CD4-positive, alpha-beta T cell treated with Interleukin-10 for 1 hour (primary cell): ENCODE results near the gene PLCB1.

Source experiments
- DNase-seq: peaks from one replicate; pipeline ENCODE4 v3.0.0-alpha.2; 2020

Gene PLCB1

DNA sequence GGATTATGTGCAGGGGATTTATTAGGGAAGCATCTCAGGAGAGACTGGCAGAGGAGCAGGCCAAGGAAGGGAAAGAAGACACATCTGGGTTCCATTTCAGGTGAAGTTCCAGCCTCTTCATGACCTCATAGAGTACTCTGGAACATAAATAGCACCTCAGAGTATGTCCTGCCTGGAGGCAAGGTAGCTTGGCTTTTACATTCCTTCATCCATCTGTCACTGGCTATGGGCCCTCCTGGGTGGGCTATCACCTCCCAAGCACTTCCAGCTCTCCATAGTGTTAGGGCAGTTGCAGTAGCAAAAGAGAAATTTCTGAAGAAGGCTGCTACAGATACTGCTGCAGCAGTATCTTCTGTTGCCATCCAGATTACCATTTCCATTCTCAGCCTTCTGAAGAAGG, 116.0 kb downstream of the PLCB1 start:
- no peak for DNase-seq

DNA sequence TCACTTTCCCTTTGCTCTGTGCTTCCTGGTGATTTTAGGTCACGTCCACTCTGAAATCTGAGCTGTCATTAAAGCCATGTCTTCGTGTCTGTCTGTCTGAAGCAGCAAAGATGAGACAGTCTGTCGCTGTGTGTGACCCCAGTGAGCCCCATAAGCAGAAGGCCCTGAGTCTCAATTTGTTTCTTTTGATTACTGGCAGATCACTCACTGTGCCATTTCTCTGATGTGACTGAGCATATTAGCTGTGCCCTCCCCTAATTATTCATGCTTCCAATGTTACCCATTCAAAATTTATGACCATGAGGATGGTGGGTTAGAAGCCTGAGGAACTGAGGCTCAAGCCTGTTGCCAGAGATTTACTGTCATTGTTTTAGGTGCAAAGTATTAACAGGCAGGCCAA, 117.6 kb downstream of the PLCB1 start:
- DNase-seq: no peak

DNA sequence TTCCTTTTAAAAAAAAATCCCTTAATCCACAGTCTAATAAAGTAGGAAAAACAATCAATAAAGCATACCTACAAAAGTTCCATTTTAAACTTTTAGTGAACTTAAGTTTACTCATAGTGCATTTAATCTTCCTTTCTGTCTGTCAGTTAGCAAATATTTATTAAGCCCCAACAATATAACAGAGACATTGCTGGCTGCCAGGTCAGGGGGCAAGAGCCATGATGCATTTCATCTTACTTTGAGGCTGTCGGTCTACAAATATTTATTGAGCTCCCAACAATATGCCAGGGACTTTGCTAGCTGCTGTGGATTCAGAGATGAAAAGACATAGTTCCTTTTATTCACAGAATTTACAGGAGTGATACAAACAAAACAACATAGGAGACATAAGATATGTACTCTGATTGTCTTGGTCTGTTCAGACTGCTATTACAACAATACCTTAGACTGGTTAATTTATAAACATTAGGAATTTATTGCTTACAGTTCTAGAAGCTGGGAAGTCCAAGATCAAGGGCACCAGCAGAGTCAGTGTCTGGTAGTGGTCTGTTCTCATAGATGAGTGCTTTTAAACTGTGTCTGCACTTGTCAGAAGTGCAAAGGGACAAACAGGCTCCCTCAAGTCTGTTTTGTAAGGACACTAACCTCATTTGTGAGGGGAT, 118.6 kb downstream of the PLCB1 start:
- DNase-seq: no peak

DNA sequence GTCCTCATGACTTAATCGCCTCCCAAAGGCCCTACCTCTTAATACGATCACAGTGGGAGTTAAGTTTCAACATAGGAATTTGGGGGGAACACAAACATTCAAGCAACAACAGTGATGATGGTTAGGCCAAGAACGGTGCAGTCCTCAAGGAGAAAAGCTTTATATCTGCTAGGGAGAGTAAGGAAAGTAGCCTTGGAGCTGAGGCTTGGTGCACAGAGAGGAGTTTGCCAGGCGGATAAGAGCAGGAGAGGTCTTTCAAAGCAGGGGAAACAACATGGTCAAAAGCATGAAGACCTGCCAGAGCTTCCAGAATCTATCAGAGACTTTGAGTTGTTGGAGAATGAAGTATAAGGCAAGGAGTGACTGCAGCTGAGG, 119.1 kb downstream of the PLCB1 start:
- no peak for DNase-seq

DNA sequence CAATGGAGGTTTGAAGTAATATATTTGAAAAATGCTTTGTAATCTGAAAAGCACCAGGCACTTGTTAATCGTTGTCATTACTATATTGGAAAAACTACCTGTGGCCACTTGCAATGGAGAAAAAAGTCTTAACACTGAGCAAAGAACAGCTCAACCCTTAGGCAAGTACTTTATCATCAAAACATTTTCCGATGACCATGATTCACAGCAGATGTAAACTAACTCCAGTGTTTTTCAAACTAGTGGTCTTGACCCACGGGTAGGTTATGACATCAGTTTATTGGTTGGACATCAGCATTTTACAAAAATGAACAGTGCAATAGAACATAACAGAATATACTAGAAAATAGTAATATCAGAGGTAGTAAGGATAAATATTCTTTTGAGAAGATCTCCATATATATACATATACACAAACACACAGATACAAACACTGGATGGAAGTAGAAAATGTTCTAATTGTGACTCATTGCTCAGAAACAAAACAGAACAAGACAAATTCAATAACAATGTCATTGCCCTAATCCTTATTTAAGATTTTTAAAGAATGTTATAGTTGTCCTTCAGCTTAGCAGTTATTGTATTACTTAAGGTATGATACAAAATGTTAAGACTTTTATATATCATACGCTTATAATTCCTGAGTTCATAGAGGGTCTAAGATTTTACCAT, 123.0 kb downstream of the PLCB1 start:
- no peak for DNase-seq

DNA sequence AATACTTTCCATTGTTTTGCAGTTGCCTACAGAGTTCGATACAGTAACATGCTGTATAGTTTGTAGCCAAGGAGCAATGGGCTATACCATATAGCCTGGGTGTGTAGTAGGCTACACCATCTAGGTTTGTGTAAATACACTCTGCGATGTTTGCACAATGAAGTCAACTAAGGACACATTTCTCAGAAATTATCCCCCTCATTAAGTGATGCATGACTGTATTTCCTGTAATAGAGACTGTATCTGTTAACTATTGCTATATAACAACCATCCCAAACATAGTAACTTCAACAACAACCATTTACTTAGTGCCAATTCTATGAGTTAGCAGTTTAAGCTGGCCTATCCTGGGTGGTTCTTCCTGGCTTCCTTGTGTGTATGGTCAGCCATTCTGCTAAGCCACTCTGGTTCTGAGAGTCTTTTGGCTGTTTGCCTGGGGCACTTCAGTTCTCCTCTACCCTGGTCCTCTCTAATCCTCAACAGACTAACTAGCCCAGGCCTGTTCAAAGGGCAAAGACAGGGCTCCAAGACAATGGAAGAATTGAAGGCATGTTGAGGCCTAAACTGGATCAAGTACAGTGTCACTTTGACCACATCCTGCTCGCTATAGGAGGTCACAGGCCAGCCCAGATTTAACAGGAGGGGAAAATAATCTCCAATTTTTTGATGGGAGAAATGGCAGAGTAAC, 124.0 kb downstream of the PLCB1 start:
- no peak for DNase-seq

DNA sequence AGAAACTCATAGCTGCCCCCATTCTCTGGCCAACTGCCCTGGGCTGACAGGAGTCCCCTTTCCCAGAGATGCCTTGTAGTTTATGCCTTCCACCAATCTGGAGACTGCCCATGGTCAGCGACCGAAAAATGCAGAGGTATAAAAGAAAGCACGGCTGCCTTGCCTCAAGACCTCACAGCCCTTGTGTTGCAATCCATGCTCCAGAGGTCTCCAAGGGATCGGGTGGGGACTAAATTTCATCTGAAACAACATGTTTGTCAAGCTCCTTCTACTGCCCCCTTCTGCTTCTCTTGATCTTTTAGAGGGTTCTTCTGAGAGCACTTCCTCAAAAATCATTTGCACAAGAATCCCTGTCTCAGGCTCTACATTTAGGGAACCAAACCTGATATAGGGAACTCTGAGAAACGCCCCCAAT, 128.8 kb downstream of the PLCB1 start:
- DNase-seq: no peak

DNA sequence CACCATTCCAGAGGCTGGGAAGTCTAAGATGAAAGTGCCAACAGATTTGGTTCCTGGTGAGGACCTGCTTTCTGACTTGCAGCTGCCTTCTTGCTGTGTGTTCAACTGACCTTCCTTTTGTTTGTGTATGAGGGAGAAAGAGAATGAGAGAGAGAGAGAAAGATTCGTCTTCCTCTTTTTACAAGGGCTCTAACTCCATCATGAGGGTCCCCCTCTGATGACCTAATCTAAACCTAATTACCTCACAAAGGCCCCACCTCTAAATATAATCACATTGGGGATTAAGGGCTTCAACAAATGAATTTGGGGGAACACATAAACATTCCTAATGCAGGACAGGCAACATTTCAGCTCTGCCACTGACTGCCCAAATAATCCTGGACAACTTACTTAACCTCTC, 130.7 kb downstream of the PLCB1 start:
- no peak for DNase-seq

DNA sequence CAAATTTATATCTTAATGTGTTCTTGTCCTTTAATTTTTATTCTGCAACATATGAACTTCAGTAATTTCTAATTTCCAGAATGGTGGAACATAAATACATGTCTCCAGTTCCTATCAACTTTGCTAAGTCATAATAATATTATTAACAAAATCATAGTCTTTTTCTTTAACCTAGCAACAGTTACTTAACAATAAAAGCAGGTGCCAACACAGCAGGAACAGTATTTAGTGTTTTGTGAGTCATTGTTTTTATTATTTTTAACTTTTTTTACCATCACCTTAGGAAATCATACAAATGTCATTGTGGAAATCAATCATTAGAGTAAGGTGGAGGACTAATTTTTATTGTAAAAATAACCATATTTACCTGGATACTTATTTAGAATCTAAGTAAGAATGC, 133.5 kb downstream of the PLCB1 start:
- no peak for DNase-seq

DNA sequence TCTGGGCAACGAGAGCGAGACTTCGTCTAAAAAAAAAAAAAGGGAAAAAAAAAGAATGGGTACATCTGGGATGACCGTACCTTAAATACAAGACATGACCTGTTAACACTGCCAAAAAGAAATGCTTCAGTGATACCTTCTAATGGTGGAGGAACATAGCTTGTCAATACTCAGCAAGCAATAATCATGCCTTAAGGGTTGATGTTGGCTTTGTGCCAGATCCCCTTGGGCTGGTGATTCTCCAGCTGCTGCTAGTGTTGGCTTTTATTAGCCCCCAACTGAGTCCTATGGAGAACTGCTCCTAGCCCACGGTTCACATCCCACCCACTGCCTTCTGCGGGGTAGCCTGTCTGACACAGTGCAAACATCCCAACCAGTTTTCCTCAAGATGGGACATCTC, 134.9 kb downstream of the PLCB1 start:
- no peak for DNase-seq

DNA sequence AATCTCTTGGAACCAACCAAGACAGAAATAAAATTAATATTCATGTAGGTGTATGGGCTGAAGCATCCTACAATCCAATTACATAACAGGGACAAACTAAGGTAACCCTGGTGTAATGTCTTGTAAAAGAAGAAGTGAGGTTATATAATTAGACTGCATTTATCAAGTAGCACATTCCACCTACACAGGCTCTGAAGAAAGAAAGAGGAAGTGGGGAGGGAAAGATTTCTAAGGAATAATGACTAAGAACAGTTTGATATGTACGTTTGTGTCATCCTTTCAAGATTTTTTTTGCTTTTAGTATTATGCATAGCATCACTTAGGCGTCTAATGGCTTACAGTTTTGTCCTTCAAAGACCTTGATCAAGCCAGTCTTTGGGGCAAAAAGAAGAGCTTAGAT, 139.7 kb downstream of the PLCB1 start:
- no peak for DNase-seq

DNA sequence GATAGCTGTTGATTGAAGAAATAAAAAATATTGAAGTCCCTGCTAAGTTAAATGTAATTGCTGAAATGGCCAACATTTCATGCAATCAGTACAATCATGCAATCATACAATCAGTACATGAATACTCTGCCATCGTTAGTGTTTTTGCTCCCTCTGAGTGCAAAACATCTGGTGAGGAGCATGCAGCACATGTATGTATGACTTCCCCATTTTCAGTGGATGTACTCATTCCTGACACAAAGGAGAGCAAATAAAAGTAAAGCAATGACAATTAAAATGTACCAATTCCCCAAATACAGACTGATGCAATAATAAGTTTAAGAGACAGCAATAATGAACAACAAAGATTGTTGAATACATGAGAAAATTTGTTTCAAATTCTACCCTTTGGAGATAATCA, 140.7 kb downstream of the PLCB1 start:
- DNase-seq: no peak

DNA sequence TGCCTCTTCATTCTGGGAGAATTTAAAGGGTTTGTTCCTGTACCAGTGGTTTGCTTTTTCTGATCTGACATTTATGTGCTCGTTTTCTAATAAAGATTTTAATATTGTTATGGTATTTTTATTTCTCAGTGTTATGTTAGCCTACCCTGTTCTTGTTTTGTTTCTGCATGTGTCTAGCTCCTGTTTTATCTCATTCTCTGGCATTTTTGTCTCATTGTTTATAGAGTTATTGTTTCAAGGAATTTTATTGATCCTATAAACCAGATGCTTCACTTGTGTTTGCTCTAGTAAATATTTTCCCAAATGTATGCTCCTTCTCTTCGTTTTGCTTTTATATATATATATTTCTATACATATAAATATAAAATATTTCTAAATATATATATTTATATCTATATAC, 152.8 kb downstream of the PLCB1 start:
- DNase-seq: no peak

DNA sequence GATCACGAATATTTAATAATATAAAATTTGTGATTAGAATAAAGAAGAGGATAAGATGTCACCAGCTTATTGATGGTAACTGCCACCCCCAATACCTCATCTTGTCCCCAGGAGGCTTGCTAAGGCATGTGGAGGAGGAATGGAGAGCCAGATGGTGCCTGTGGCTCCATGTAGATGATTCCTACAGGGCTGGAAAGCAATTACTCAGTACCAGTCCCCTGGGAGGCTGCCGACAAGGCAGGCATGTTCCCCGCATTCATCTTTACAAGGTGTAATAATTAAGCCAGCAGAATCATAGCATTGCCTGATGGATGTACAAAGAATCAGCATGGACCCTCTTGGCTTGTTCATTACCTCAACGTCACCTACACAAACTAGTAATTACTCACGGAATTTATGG, 155.3 kb downstream of the PLCB1 start:
- DNase-seq: no peak

DNA sequence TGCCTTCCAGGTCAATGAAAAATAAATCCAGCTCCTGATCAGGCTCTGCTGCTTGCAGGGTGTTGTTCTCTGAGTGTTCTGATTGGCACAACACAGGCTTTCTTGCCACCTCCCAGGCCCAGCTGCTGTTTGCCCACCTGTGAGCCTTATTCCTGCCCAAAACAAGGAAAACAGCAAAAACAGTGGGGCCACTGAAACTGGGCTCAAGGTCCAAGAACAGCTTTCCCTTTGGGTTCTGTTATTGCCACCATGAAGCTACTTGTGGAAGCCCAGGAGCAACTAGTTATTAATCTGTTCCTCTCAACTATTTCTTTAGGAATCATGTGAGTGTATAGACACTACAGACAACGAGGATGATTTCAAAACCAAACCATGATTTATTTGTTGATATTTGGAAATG, 159.1 kb downstream of the PLCB1 start:
- DNase-seq: no peak

DNA sequence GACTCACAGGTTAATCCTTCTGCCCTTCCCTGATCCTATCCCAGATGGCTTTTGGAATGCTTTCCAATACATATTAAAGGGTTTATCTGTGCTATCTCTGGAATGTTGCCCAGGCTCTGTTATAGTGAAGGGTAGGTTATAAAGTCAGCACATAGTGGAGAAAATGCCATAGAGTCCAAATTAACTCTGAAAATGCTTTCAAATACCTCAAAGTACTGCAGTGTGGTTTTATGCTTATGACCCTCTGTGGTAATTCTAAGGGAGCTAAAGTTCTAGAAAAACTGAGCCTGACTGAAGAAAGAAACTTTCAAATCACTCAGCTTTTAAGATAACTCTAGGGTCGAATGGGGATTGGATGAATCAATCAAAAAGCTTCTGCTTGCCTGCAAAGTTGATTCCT, 159.8 kb downstream of the PLCB1 start:
- no peak for DNase-seq

DNA sequence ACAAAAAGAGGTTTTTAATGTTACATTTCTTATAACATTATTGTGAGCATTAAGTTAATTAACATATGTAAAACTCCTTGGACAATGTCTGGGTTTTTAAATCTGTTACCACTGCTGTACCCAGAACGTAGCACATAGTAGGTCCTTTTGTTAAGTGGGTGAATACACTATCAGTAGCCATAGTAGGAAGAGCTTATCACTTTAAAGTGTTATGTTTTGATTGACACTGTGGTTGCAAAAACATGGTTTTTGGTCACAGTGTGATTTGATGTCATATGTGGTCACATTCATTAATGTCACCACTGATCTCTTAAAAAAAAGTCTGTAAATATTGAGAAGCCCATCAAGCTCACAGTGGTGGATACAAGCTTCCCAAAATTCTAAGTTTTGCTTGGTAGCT, 160.7 kb downstream of the PLCB1 start:
- no peak for DNase-seq

DNA sequence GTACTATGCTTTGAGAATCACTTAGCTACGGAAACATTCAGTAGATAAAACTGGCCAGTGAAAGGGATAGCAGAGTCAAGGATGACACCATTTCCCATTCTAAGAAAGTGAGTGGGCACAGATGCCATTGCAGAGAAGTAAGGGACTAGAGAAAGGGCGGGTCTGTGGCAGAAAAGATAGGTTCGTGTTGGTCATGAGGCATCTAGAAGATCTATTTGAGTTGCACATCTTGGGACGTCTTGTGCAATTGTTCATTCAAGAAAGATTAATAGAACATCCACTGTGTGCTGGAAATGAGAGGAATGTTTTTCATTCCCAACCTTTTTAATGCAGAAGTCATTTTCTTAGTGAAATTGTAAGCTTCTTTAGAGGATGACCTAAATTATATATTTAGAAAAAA, 161.7 kb downstream of the PLCB1 start:
- no peak for DNase-seq

DNA sequence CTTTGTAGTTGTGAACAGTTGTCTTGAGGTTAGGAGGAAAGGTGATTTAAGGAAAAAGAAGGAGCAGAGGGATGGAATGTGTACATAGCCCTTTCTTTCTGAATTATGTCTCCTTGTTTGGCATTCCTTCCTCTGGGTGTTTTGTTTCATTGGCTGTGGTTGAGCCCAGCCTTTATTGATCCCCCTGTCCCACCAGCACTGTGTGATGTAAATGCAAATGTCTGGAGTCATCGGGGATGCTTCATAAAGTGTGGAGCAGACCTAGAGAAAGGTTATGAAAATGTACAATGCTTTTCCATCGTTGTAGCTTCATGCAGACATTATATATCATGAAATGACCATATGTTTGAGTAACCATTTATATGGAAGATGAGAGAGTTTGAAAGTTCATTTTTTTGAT, 164.5 kb downstream of the PLCB1 start:
- DNase-seq: no peak

DNA sequence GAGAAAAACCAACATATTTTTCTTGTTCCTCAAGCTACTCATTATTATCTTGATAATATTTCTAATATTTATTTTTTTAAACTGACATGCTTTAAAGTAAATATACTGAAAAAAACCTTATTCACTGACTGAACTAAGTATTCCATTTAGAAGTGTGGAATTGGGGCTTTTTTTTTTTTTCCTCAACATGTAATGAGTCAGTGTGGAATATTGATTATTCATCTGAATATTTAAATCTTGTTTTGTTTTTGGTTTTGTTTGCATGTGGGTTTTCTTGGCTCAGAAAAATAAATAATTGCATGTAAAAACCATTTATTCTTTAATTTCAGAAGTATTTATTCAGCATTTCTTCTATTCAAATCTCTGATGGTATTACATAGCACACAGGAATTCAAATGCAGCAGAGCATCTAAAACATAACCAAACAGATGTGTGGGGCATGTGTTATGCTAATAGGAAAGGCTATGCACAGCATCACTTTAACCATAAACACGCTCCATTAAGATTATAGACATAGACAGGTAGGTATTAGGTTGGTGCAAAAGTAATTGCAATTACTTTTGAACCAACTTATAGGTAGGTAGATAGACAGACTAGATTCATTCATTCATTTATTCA, 166.5 kb downstream of the PLCB1 start:
- DNase-seq: no peak

DNA sequence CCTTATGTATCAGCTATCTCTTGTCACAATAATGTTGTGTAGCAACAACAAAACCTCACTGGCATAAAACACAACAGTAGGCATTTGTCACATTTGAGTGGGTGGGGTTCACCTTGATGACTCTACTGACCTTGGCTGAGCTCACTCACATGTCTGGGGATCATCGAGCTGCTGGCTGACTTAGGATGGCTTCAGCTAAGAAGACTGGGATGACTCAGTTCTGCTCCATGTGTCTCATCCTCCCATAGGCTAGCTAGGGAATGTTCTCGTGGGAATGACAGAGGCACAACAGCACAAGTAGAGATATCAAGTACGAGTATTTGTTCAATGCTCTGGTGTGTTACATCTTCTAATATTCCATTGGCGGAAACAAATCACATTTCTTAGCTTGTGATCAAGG, 167.9 kb downstream of the PLCB1 start:
- no peak for DNase-seq

DNA sequence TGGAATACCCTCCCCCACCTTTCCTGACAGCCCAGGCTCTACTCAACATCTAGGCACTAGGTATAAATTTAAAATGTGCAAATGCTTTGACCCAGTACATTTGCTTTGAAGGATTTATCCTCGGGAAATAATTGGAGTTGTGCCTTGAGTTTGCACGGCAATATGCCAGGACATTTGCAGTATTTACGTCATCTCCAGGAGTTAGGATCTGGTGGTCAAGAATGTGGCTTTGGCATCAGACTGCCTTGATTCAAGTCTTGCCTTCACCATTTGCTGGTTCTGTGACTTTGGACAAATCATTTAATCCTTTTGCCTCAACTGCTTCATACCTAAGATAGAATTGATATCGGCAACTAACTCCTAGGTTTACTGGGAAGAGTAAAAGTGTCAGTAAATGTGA, 169.6 kb downstream of the PLCB1 start:
- no peak for DNase-seq

DNA sequence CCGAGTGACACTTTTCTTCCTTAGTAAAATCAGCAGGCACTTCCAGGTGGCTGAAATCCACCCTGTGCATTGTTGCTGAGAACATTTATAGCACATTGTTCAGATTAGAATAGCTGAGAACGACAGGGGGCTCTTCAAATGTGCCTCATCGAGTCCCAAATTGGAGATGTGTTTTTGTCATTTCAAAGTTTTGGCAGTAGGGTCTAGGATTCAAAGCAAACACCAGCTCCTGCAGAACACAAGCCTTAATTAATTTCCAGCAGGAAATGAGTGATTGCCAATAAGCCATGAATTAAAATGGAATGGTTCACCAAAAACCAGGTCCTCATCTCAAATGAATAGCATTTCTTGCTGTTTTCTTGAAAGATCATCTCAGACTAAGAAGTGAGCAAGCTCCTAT, 171.6 kb downstream of the PLCB1 start:
- DNase-seq: no peak

DNA sequence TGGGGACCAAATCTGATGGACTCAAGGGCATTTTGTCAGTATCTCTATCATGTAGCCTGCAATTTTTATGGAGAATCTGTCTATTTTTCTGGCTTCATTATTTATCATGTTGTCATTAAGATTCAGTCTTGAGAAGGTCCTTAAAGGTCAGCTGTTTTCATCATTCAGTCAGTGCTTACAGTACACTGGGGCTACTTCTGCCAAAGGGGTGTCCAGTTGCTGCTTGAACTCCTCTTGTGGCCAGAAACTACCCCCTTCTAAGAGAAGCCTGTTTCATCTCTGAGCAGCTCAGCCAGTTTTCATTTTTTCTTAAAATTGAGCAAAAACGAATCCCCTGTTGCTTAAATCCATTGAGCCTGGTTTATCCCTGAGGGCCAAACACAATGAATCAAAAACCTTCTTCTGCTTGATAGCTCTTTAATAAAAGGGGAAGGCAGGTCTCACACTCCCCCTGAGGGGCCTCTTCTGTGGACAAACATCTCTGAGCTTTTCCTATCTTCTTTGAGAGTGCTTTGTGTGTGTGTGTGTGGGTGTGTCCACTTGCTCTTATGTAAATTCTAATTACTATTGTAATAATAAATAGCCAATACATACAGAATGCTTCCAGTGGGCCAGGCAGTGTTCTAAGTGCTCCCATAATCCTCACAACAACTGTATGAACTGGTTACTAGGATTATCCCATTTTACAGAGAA, 172.2 kb downstream of the PLCB1 start:
- DNase-seq: no peak
